ENCODE results near the gene HES7. TPM values are rescaled to one million over a fixed set of nuclear protein-coding genes. Genes with fewer than 3 reads are reported as not detected.

The HES7 gene
- total and polyA plus RNA-seq, 9 of the 15 experiments (the other 6 are each of a cell fraction or from before 2014, with no cell fraction given): 0.03 to 1.7 (median 0.14) TPM; not detected in 1

- TF ChIP-seq FOXA3 (CRISPR knock-in tag; conservative IDR thresholded peaks at IDR 0.05 in 1 of 2, IDR thresholded peaks at IDR 0.05 in 1 of 2) (no peak), ZNF143 (CRISPR knock-in tag; IDR thresholded peaks at IDR 0.05) (no peak), DEAF1 (CRISPR knock-in tag; IDR thresholded peaks at IDR 0.05) (no peak), HDAC1 (IDR thresholded peaks at IDR 0.05) (peak in 1 of 2 experiments; percentile 61; a peak in 2 of 4 replicates), TEAD1 (CRISPR knock-in tag; IDR thresholded peaks at IDR 0.05) (no peak), ZBTB7A (IDR thresholded peaks at IDR 0.05; ENCODE audit: borderline replicate concordance, control insufficient read depth, low read depth, low read length) (peak; percentile 73; the same call in 1 of the 2 replicates), E2F6 (IDR thresholded peaks at IDR 0.05; ENCODE audit: borderline replicate concordance in 1 of 2, extremely low read depth in 1 of 2, insufficient read depth in 1 of 2, insufficient read length in 1 of 2, low read depth in 1 of 2, low read length in 1 of 2, poor library complexity in 1 of 2, severe bottlenecking in 1 of 2) (peak in 1 of 2 experiments; percentile 2), MLLT1 (IDR thresholded peaks at IDR 0.05) (0 out of 4 replicates have a peak, but pooled peaks of 1 of the 2 experiments have one; percentile 13), HMGN3 (IDR thresholded peaks at IDR 0.05; ENCODE audit: borderline replicate concordance, extremely low read depth, insufficient read length, low read depth, low read length) (no peak), YY1 (IDR thresholded peaks at IDR 0.05; ENCODE audit: borderline replicate concordance in 1 of 3, control insufficient read depth in 1 of 3, extremely low read depth in 1 of 3, insufficient read depth in 3 of 3, insufficient read length in 1 of 3, insufficient replicate concordance in 2 of 3, low read depth in 1 of 3, low read length in 2 of 3) (no peak), MIER1 (IDR thresholded peaks at IDR 0.05; ENCODE audit: low read depth) (0 out of 2 replicates have a peak, but pooled peaks have one; percentile 50), NFIX (CRISPR knock-in tag; IDR thresholded peaks at IDR 0.05; ENCODE audit: low read depth) (no peak), EP400 (IDR thresholded peaks at IDR 0.05) (0 out of 2 replicates have a peak, but pooled peaks have one; percentile 8), KDM5B (IDR thresholded peaks at IDR 0.05; ENCODE audit: insufficient replicate concordance, low read depth, low read length) (peak; percentile 14), NKRF (IDR thresholded peaks at IDR 0.05; ENCODE audit: borderline replicate concordance) (peak; percentile 74), FOXP4 (CRISPR knock-in tag; IDR thresholded peaks at IDR 0.05; ENCODE audit: borderline replicate concordance) (no peak)
These were observed 2.1 kb upstream of the HES7 start (continued) for GRCh38 chr17:8125947-8126490.

Measured in K562 (cell line).